ENCODE measurements around the gene TPRX1.
A peak's percentile ranks its signal among the peaks of the same experiment; 100 is the strongest.
"Not testable (repeated sequence)": the region's sequence is repeated elsewhere in the genome, so short reads cannot be mapped to it uniquely, and the experiment has no call there.

TPRX1 gene

DNA sequence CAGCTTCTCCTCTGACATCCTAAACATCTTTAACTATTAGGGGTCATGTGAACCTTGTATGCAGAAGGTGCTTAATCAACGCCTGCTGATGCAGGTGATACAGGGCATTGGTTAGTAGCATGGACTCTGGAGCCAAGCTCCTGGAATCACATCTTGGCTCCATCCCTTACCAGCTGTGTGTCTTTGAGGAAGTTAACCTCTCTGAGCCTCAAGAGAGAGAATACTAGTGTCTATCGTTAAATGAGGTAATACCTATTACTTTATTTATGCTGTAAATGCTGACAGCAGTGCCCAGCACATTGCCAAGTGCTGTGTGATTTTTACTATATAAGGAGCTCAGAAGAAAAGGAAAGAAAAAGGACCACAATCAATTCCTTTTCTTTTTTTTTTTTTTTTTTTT is 37.0 kb downstream of the TPRX1 start:
- Histone ChIP-seq H3K27me3 (ENCODE audit: insufficient read depth, low read depth, severe bottlenecking) (no peaks in the 10 kb centered on the region), H3K27ac (no peak overlapping the region), H3K4me3 (ENCODE audit: low read depth, low read length) (no peak overlapping the region), H3K36me3 (no peaks in the 10 kb centered on the region), H3K9me3 (ENCODE audit: severe bottlenecking) (no peaks in the 10 kb centered on the region)
- no peak for DNase-seq
- TF ChIP-seq CTCF (IDR thresholded peaks at IDR 0.05; ENCODE audit: low read depth, low read length) = no peak

- Histone ChIP-seq H3K36me3 (no peaks in the 10 kb centered on the region), H3K27me3 (ENCODE audit: insufficient read depth, low read depth, severe bottlenecking) (no peaks in the 10 kb centered on the region), H3K27ac (no peak overlapping the region), H3K9me3 (ENCODE audit: severe bottlenecking) (no peaks in the 10 kb centered on the region), H3K4me3 (ENCODE audit: low read depth, low read length) (no peak overlapping the region)
- TF ChIP-seq CTCF (IDR thresholded peaks at IDR 0.05; ENCODE audit: low read depth, low read length) = no peak
- no peak for DNase-seq
Measured at GRCh38 chr19:47766670-47767069, 37.7 kb downstream of the TPRX1 start.

- Histone ChIP-seq H3K36me3 (no peaks in the 10 kb centered on the region), H3K27me3 (ENCODE audit: insufficient read depth, low read depth, severe bottlenecking) (no peaks in the 10 kb centered on the region), H3K4me3 (ENCODE audit: low read depth, low read length) (no peak overlapping the region), H3K27ac (no peak overlapping the region), H3K9me3 (ENCODE audit: severe bottlenecking) (no peaks in the 10 kb centered on the region)
- no peak for DNase-seq
- no peak for TF ChIP-seq CTCF (IDR thresholded peaks at IDR 0.05; ENCODE audit: low read depth, low read length)
Measured at GRCh38 chr19:47766359-47766620, 38.1 kb downstream of the TPRX1 start.

DNA sequence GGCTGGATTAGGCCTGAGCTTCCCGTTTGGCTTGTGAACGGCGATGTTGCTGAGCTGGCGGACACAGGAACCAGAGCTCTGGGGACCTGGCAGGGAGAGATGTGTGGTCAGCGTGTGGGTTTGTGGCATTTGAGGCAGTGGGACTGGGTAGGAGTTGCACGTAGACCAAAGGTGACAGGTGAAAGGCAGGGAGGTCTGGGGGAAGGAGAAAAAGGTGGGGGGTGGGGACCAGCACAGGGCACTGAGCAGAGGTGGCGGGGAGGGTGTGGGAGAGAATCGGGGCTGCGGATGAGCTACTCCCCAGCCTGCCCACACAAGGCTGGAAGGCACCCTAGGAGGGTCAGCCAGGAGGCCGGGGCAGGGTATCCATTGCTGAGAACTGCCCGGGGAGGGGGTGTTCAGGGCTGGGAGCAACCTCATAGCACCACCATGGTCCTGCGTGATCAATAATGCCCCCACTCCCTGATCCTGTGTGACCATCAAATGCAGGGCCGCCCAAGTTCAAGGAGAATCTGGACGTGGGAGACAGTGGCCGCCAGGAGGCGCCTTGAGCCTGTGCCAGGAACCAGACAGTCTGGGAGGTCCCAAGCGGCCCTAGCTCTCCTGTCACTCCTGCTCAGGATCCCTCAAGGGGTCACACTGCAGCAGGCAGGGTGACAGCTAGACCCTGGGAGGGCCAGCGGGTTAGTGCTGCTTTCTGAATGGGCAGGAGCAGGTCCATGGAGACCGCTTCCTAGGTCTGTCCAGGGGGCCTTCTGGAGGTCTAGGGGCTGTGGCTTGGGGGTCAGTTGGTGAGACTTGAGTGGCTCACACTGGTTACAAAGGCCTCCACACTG is 38.6 kb downstream of the TPRX1 start:
- DNase-seq = peak; percentile 87
- Histone ChIP-seq H3K27ac (peak overlapping the region; percentile 9), H3K4me3 (ENCODE audit: low read depth, low read length) (no peak overlapping the region; the same call in 1 of the 2 replicates), H3K9me3 (ENCODE audit: severe bottlenecking) (no peaks in the 10 kb centered on the region), H3K36me3 (no peaks in the 10 kb centered on the region), H3K27me3 (ENCODE audit: insufficient read depth, low read depth, severe bottlenecking) (no peaks in the 10 kb centered on the region)
- peak; percentile 91 for TF ChIP-seq CTCF (IDR thresholded peaks at IDR 0.05; ENCODE audit: low read depth, low read length)

DNA sequence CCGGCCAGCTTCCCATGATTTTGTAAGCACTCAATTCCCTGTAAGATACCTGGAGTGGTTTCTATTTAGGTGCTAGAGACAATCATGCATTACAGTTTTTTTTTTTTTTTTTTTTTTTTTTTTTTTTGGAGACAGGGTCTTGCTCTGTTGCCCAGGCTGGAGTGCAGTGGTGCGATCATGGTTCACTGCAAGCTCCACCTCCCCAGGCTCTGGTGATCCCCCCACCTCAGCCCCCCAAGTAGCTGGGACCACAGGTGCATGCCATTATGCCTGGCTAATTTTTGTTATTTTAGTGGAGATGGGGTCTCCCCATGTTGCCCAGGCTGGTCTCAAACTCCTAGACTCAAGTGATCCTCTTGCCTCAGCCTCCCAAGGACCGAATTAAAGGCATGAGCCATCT is 39.6 kb downstream of the TPRX1 start:
- not testable (repeated sequence) for H3K4me3 ChIP-seq (ENCODE audit: low read depth, low read length); H3K9me3 ChIP-seq (ENCODE audit: severe bottlenecking); H3K27me3 ChIP-seq (ENCODE audit: insufficient read depth, low read depth, severe bottlenecking); H3K27ac ChIP-seq; DNase-seq; H3K36me3 ChIP-seq

DNA sequence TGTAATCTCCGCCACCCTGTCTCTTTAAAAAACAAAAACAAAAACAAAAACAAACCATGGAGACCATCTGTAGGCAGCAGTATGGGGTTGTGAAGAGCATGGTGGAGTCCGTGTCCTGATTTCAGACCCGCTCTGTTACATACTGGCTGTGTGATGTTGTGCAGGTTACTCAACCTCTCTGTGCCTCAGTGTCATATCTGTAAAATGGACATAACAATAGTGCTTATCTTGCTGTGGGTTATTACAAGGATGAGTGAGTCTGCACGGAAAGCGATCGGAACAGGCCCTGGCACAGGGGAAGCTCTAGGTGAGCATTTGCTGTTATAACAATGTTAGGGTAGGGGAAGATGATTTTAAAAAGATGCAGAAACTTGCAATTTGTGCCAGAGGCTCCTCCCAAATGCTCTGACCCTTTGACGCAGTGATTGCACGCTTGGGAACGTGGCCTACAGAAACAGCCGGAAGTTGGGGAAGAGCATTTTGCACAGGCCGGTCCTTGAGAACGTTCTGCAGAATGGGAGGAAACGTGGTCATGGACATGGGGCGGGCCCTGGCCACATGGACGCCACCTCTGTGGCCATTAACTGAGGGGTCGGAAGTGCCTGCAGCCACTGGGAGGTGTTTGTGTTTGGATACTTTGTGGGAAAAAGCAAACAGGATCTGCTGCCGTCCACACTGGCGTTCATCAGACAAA is 41.6 kb downstream of the TPRX1 start:
- no peak overlapping the region for H3K4me3 ChIP-seq (ENCODE audit: low read depth, low read length)
- no peaks in the 10 kb centered on the region for H3K27me3 ChIP-seq (ENCODE audit: insufficient read depth, low read depth, severe bottlenecking)
- no peak for TF ChIP-seq CTCF (IDR thresholded peaks at IDR 0.05; ENCODE audit: low read depth, low read length)
- no peak overlapping the region for H3K27ac ChIP-seq
- peaks cover 14% of the 10 kb centered on the region for H3K36me3 ChIP-seq
- no peak for DNase-seq
- H3K9me3 ChIP-seq (ENCODE audit: severe bottlenecking) = no peaks in the 10 kb centered on the region

Measured in WERI-Rb-1 (cell line).